OCI-LY1 (cell line): Measurements from ENCODE around the gene COQ2.

ENCODE experiments used
- EZH2 ChIP-seq: fragments of 200-600 bp; sonication (generic), shearing (Covaris generic); IDR thresholded peaks from 2 replicates; pipeline ENCODE4 v1.8.0; 2017; ENCODE audit warnings: borderline replicate concordance, mixed run types, mild to moderate bottlenecking, antibody characterized with exemption, low read length, moderate library complexity, mixed read lengths
- TF ChIP-seq, protein P1 (sequence below): fragments of 200-600 bp; sonication (generic), shearing (Covaris generic); IDR thresholded peaks from 2 replicates; pipeline ENCODE4 v1.5.1; 2017; ENCODE audit warnings: mild to moderate bottlenecking, antibody characterized with exemption, low read length, moderate library complexity, mixed read lengths

- TF ChIP-seq, protein P1, sequence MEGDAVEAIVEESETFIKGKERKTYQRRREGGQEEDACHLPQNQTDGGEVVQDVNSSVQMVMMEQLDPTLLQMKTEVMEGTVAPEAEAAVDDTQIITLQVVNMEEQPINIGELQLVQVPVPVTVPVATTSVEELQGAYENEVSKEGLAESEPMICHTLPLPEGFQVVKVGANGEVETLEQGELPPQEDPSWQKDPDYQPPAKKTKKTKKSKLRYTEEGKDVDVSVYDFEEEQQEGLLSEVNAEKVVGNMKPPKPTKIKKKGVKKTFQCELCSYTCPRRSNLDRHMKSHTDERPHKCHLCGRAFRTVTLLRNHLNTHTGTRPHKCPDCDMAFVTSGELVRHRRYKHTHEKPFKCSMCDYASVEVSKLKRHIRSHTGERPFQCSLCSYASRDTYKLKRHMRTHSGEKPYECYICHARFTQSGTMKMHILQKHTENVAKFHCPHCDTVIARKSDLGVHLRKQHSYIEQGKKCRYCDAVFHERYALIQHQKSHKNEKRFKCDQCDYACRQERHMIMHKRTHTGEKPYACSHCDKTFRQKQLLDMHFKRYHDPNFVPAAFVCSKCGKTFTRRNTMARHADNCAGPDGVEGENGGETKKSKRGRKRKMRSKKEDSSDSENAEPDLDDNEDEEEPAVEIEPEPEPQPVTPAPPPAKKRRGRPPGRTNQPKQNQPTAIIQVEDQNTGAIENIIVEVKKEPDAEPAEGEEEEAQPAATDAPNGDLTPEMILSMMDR = no peak
- no peak for TF ChIP-seq EZH2
Observed at GRCh38 chr4:83229791-83230190, 54.8 kb downstream of the COQ2 start.
